Superior temporal gyrus (tissue), 1 donor: ENCODE results near the gene NPR3.
A peak's percentile ranks its signal among the peaks of the same experiment; 100 is the strongest.

Experiments
- DNase-seq: peaks from one replicate; pipeline ENCODE4 v3.0.0-alpha.2; 2016; ENCODE audit errors: extremely low spot score

Gene NPR3

DNA sequence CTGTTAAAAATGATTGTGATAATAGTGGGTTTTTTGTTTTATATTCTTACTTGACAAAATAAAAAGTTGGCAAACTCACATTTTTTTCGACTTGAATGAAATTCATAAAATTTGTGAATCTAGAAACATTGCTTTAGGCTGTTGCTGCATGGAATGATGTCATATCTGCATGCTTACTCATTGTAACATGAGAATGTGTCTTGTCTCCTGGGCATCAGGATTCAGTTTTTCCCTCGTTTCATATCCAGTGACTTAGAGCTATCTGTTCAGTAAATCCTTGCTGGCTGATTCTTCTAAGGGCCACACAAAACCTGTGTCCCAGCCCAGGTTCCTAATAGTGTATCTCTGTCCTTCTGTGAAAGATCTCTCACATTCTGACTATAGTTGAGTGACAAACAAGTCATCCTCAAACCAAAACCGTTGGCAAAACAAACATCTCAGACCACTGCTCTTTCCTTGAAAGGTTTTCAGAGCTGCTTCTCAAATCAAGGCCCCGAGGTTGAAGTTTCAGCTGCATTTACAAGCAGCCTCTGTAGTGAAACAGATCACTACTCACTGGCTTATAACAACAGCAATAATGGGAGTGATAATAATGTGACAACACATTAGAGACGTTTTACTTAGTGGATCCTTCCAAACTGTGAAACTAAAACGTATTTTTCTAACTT, 95.0 kb downstream of the NPR3 start:
- DNase-seq: no peak

GRCh38 chr5:32808783-32809182, 97.7 kb downstream of the NPR3 start:
- DNase-seq: no peak

DNA sequence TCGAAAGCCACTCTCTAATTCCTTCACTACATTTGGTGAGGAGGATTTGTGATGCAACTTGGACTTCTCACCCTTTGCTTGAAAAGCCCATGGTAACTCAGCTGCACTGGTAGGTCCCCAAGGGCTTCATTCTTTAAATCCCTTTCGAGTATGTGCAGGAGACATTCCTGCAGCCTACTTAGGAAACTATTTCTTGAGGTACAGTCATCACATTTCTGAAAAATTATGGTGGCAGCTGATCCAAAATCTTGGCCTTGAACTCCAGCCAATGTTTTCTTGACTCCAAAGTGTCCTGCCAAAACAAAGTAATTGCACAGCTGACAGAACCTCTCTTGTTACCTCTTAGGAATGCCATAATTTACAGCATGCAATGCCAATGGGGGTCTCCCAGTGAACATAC, 99.7 kb downstream of the NPR3 start:
- DNase-seq: no peak

DNA sequence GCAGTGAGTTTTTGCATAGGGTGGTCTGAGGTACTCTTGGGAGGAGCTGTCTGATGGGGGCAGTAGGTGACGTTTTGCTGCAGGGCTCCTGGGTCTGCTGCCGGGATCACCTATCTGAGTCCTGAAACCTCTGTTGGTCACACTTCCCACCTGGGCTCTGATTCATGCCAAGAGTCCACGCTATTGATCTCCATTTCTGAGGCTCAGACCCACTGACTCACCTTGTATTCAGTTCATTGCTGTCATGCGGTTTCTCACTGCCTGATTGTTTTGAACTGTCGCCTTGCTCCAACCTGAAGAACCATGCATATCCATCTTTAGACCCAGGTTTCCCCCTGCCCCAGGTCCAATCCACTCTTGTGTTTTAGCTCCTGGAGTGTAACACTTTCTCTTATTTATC, 101.3 kb downstream of the NPR3 start:
- no peak for DNase-seq

DNA sequence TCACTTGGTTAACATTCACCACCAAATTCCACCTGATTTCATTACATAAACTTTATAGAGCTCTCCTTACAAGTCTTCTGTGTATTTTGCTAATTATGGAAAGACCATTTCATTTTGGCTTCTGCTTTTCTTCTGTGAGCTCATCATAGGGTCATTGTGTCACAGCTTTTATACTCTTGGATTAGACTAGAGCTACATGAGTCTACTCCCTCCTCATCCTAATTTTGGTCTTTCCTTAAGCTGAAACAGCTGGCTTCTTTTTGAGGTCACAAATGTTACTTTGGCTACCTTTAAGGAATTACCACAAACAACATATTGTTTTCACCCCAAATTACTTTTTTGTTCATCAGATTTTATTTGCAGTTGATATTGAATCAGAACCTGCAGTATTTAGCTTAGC, 103.0 kb downstream of the NPR3 start:
- no peak for DNase-seq

GRCh38 chr5:32814620-32815019, 103.5 kb downstream of the NPR3 start:
- DNase-seq: no peak

DNA sequence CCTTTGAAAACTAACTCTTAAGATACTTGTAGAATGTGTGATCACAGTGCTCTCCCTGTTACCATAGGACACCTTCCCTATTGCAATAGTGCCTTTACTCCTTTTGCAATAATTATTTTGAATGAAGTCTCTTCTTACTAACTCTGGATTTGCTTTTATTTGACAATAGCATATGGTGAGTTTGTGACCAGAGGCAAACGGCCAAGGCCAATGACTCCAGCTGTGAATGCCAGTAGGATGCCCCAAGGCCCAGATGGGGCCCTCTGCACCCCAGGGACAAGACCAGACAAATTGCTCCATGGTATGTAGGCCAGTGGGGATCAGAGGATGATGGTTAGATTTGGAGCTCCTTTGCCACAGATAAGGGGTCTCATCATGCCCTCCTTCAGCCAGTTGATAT, 116.9 kb downstream of the NPR3 start:
- no peak for DNase-seq

GRCh38 chr5:32828492-32828891, 117.4 kb downstream of the NPR3 start:
- no peak for DNase-seq

- DNase-seq: no peak
Observed at GRCh38 chr5:32831624-32832023, 120.5 kb downstream of the NPR3 start.

GRCh38 chr5:32833127-32833526, 122.0 kb downstream of the NPR3 start:
- no peak for DNase-seq

DNA sequence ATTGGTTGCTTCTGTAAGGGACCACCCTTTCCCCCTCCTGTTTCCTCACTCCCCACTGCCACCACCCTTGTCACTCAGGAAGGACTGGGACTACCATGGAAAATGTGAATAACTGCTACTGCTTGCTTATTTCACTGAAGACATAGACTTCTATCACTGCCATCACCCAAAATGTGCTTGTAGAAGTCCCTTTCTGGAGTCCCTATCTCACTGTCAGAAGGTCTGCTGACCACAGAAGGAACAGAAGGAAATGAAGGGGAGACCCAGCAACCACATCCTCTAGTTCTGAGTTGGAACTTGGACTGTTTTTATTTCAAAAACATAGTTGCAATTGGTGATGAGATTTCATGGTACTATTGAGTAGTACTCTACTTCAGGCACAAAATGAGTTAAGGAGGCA, 122.5 kb downstream of the NPR3 start:
- DNase-seq: no peak

GRCh38 chr5:32834251-32834650, 123.1 kb downstream of the NPR3 start:
- DNase-seq: no peak

- no peak for DNase-seq
Observed at GRCh38 chr5:32836176-32836575, 125.1 kb downstream of the NPR3 start.

DNA sequence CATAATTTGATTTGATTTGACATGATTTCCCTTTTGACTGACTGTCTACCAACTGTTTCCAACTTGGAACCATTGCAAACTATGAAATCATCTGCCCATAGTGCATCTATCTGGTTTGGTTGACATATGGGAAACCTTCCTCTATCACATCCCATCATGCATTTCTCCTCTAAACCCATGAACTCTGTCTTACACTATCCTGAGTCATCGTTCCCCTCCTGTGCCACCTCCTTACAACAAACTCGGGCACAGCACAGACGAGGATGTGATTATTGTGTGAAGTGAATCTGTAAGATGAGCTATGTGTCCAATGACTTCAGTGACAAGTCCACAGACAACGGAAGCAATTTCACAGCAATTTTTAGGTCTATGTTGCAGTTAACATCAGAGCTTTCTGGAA, 126.1 kb downstream of the NPR3 start:
- DNase-seq: peak; percentile 26

DNA sequence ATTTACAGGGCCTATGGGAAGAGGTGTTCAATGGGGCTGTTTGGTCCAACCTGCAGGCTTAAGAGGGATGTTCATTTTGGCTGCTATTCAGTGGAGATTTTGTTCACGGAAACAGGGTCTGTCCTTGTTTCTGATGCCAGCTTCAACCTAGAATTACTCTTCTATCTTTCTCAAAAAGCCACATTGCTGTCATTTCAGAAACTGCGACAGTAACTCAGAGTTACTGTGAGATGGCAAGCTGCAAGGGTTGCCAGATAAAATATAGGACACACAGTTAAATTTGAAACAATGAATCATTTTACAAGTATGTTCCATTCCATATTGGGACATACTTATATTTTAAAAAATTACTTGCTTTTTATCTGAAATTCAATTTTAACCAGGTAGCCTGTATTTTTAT, 128.0 kb downstream of the NPR3 start:
- peak; percentile 48 for DNase-seq

- no peak for DNase-seq
Observed at GRCh38 chr5:32840606-32841005, 129.5 kb downstream of the NPR3 start.
